Peyer's patch (tissue), 4 donors: Measurements from ENCODE around the gene PSMB8.

Experiments used
- POLR2A ChIP-seq, 2 donors: fragments of 450-650 bp; IDR thresholded peaks; one replicate each; pipeline ENCODE4 v1.5.1; 2017; ENCODE audit warnings: antibody characterized with exemption in 2 of 2, mild to moderate bottlenecking in 2 of 2, moderate library complexity in 2 of 2
- TF ChIP-seq, protein P1 (sequence below), 6 experiments: fragments of 450-650 bp in 4 of 6; fragments of 200-600 bp in 2 of 6; sonication (generic) in 1 of 6; IDR thresholded peaks; one replicate each; pipeline ENCODE4 v1.5.1; 2017 to 2019; ENCODE audit warnings: antibody characterized with exemption in 6 of 6, mild to moderate bottlenecking in 3 of 6, moderate library complexity in 1 of 6

DNA sequence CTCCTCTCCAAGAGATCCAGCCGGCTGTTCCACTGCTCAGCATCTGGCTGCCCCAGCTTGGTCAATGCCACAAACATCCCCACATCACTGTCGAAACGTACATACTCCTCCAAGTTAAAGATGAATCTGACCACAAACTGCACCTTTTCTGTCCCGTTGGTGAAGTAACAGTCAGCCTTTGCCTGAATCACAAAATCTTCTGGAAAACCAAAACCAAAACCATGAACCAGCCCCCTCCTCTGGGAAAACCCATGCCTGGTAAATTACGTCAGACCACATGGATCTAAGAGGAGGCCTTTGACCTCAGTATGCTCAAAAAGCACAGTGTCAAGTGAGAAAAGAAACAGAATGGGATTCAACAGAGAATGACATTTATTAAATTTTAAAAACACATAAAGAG, 28.7 kb downstream of the PSMB8 start:
- TF ChIP-seq, protein P1, sequence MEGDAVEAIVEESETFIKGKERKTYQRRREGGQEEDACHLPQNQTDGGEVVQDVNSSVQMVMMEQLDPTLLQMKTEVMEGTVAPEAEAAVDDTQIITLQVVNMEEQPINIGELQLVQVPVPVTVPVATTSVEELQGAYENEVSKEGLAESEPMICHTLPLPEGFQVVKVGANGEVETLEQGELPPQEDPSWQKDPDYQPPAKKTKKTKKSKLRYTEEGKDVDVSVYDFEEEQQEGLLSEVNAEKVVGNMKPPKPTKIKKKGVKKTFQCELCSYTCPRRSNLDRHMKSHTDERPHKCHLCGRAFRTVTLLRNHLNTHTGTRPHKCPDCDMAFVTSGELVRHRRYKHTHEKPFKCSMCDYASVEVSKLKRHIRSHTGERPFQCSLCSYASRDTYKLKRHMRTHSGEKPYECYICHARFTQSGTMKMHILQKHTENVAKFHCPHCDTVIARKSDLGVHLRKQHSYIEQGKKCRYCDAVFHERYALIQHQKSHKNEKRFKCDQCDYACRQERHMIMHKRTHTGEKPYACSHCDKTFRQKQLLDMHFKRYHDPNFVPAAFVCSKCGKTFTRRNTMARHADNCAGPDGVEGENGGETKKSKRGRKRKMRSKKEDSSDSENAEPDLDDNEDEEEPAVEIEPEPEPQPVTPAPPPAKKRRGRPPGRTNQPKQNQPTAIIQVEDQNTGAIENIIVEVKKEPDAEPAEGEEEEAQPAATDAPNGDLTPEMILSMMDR (IDR thresholded peaks at IDR 0.05) = no peak
- no peak for TF ChIP-seq POLR2A (IDR thresholded peaks at IDR 0.05)
